ENCODE data around the gene SMCR8.
"Not testable (repeated sequence)": the region's sequence is repeated elsewhere in the genome, so short reads cannot be mapped to it uniquely, and the experiment has no call there.

Gene SMCR8, protein sequence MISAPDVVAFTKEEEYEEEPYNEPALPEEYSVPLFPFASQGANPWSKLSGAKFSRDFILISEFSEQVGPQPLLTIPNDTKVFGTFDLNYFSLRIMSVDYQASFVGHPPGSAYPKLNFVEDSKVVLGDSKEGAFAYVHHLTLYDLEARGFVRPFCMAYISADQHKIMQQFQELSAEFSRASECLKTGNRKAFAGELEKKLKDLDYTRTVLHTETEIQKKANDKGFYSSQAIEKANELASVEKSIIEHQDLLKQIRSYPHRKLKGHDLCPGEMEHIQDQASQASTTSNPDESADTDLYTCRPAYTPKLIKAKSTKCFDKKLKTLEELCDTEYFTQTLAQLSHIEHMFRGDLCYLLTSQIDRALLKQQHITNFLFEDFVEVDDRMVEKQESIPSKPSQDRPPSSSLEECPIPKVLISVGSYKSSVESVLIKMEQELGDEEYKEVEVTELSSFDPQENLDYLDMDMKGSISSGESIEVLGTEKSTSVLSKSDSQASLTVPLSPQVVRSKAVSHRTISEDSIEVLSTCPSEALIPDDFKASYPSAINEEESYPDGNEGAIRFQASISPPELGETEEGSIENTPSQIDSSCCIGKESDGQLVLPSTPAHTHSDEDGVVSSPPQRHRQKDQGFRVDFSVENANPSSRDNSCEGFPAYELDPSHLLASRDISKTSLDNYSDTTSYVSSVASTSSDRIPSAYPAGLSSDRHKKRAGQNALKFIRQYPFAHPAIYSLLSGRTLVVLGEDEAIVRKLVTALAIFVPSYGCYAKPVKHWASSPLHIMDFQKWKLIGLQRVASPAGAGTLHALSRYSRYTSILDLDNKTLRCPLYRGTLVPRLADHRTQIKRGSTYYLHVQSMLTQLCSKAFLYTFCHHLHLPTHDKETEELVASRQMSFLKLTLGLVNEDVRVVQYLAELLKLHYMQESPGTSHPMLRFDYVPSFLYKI

DNA sequence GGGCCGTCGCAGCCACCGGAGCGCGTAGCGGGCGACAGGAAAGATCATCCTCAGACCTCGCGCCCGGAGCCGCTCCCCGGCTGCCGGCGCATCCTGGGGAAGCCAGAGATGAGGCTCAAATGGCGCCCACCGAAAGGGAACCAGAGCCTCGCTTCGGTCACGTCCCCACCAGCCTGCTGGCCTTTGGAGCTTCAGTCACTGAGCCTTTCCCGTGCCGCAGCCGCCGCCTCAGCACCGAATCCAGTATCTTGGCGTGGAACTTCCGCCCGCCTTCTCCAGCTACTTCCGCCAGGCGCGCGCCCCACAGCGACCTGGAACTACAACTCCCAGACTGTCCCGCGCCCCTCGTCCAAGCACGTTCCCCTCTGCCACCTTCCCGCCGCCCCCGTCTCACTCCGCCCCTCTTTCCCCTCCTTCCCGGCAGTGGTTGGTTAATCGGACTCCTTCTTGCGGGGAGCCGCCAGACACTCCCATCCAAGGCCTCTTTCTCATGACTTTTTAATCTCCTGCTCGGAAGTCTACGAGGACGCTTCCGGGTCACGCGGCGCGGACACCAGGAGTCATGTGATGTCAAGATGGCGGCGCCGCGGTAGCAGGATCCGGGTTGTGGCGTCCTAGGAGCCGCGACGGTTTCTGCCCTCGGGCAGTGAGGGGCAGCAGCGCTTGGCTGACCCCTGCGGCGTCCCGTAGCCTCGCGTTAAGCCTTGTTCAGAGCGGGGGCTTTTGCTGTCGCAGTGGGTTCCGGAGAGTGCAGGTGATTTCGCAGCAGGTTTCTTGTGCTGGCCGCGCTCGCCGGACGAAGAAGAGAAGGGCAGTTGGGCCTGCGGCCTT, at the start of gene SMCR8, which contains the start of gene TOP3A:
SMCR8 (plus strand) TSS at position 563 of the 831 bp plus-strand sequence. CDS start 497 bp downstream, outside the sequence.
TOP3A (minus strand) TSS at position 264 of the 831 bp plus-strand sequence; CDS start at position 48, 216 bp downstream.
- TF ChIP-seq ZNF274 (IDR thresholded peaks at IDR 0.05; ENCODE audit: low read depth, low read length), result no peak
- peak within 1 kb of the TSS; percentile 82 for H3K4me3 ChIP-seq (ENCODE audit: low read length)

DNA sequence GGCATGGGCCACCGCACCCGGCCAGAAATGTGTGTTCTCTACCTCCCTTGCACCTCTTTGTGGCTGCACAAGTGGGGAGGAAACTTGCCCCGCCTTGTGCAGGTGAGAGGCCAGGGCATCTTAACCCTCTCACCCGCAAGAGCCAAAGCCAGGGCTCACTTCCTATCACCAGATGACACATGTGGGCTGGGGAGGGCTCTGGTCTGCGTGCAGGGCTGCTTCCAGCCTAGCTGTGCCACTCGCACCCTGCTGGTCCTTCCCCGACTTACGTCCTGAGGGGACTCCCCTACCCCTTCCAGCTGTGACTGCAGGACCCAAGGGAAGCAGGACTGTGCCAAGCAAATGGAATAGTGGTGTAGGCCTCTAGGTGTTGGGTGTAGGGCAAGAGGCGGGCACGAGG, 47.7 kb upstream of the SMCR8 start:
- no peak overlapping the region for H3K4me3 ChIP-seq (ENCODE audit: low read length)
- TF ChIP-seq ZNF274 (IDR thresholded peaks at IDR 0.05; ENCODE audit: low read depth, low read length), result no peak

GRCh38 chr17:18267927-18268711, 47.0 kb upstream of the SMCR8 start:
- H3K4me3 ChIP-seq (ENCODE audit: low read length), result no peak overlapping the region
- no peak for TF ChIP-seq ZNF274 (IDR thresholded peaks at IDR 0.05; ENCODE audit: low read depth, low read length)

- no peak overlapping the region for H3K4me3 ChIP-seq (ENCODE audit: low read length)
- TF ChIP-seq ZNF274 (IDR thresholded peaks at IDR 0.05; ENCODE audit: low read depth, low read length), result no peak
Observed at GRCh38 chr17:18270046-18270931, 44.8 kb upstream of the SMCR8 start.

DNA sequence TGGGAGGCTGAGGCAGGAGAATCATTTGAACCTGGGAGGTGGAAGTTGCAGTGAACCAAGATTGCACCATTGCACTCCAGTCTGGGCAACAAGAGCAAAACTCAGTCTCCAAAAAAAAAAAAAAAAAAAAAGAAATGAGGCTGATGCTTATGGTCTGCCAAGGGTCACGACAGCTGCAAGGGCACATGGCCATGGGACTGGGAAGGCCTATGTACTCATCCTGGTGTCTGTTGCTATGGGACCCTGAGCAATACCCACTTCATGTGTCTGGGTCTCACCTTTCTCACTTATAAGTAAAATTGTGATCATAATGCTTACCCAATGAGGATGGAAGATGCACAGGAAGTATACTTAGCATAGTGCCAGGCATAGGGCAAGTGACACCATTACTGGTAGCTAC, 38.0 kb upstream of the SMCR8 start:
- no peak for TF ChIP-seq ZNF274 (IDR thresholded peaks at IDR 0.05; ENCODE audit: low read depth, low read length)
- no peak overlapping the region for H3K4me3 ChIP-seq (ENCODE audit: low read length)

DNA sequence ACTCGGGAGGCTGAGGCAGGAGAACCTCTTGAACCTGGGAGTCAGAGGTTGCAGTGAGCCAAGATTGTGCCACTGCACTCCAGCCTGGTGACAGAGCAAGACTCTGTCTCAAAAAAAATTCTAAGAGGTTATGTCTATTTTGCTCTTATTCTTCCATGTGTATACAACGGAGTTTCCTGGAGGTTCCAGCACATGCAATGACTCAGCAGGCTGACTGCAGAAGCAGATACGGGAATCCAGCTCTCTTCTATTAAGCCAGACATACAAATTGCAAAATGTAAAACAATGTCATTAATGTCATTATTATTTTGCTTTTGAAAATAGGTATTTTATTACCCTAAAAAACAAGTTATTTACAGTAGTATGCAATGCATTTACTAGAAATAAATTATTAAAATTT, 36.2 kb upstream of the SMCR8 start:
- no peak for TF ChIP-seq ZNF274 (IDR thresholded peaks at IDR 0.05; ENCODE audit: low read depth, low read length)
- H3K4me3 ChIP-seq (ENCODE audit: low read length), result no peak overlapping the region

- no peak for TF ChIP-seq ZNF274 (IDR thresholded peaks at IDR 0.05; ENCODE audit: low read depth, low read length)
- no peak overlapping the region for H3K4me3 ChIP-seq (ENCODE audit: low read length)
Observed at GRCh38 chr17:18280249-18280648, 34.8 kb upstream of the SMCR8 start.

- TF ChIP-seq ZNF274 (IDR thresholded peaks at IDR 0.05; ENCODE audit: low read depth, low read length), result no peak
- H3K4me3 ChIP-seq (ENCODE audit: low read length), result no peak overlapping the region
Observed at GRCh38 chr17:18280766-18281371, 34.2 kb upstream of the SMCR8 start.

- no peak overlapping the region for H3K4me3 ChIP-seq (ENCODE audit: low read length)
- no peak for TF ChIP-seq ZNF274 (IDR thresholded peaks at IDR 0.05; ENCODE audit: low read depth, low read length)
Observed at GRCh38 chr17:18281788-18282187, 33.3 kb upstream of the SMCR8 start.

DNA sequence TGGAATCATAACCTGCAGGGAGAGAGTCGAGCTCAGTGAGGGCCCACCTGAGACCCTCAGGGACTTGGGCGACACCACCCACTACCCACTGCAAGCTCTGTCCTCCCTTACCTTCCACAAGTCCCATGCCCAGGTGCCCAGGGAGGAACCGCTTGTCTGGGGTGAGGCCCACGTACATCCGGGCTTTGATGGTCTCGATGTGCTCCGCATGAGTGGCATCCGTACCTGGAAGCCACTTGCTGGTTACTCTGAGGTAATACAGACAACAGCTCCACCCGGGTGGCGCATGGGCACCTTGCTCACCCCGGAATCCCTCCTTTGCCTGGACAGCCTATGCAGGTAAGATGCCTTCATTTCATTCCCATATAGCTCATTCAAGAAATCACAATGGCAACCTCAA, 29.8 kb upstream of the SMCR8 start:
- H3K4me3 ChIP-seq (ENCODE audit: low read length), result no peak overlapping the region
- TF ChIP-seq ZNF274 (IDR thresholded peaks at IDR 0.05; ENCODE audit: low read depth, low read length), result no peak

- no peak overlapping the region for H3K4me3 ChIP-seq (ENCODE audit: low read length)
- no peak for TF ChIP-seq ZNF274 (IDR thresholded peaks at IDR 0.05; ENCODE audit: low read depth, low read length)
Observed at GRCh38 chr17:18291718-18292540, 23.2 kb upstream of the SMCR8 start.

DNA sequence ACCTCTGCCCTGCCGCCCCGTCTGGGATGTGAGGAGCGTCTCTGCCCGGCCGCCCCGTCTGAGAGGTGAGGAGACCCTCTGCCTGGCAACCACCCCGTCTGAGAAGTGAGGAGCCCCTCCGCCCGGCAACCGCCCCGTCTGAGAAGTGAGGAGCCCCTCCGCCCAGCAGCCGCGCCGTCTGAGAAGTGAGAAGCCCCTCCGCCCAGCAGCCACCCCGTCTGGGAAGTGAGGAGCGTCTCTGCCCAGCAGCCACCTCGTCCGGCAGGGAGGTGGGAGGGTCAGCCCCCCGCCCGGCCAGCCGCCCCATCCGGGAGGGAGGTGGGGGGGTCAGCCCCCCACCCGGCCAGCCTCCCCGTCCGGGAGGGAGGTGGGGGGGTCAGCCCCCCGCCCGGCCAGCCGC, 17.0 kb upstream of the SMCR8 start:
- not testable (repeated sequence) for H3K4me3 ChIP-seq (ENCODE audit: low read length)

Measured in GM08714 (cell line).